ENCODE data around the gene CORO6. TPM values are rescaled to one million over a fixed set of nuclear protein-coding genes. Genes with fewer than 3 reads are reported as not detected.

Gene CORO6
- total and polyA plus RNA-seq, 2 experiments from 2014 or later = 2.6 to 5.2 TPM

- TF ChIP-seq ZNF462 (CRISPR knock-in tag; IDR thresholded peaks at IDR 0.05) = no peak
- no peak for TF ChIP-seq NANOG (IDR thresholded peaks at IDR 0.05; ENCODE audit: borderline replicate concordance)
- no peak for TF ChIP-seq EZH2phosphoT487 (IDR thresholded peaks at IDR 0.05; ENCODE audit: unreplicated experiment)
- TF ChIP-seq EZH2 (IDR thresholded peaks at IDR 0.05; ENCODE audit: low read depth, unreplicated experiment) = no peak
- TF ChIP-seq POLR2AphosphoS5 (IDR thresholded peaks at IDR 0.05; ENCODE audit: low read depth) = no peak
Observed at GRCh38 chr17:29645515-29646051, 22.9 kb upstream of the CORO6 start (continued).

- Histone ChIP-seq H3K79me2 (replicated peaks; ENCODE audit: insufficient read depth) (no peaks in the 10 kb centered on the region), H3K36me3 (ENCODE audit: insufficient read depth) (no peaks in the 10 kb centered on the region), H3K4me2 (no peak overlapping the region), H2AFZ (no peak overlapping the region), H3F3A (replicated peaks; ENCODE audit: low read depth) (no peaks in the 10 kb centered on the region; the same call in 1 of the 2 replicates), H3K27ac (ENCODE audit: low read depth) (no peak overlapping the region), H3K4me1 (ENCODE audit: insufficient read depth) (peaks cover 12% of the 10 kb centered on the region), H3K27me3 (ENCODE audit: insufficient read depth) (no peaks in the 10 kb centered on the region), H4K20me1 (replicated peaks; ENCODE audit: insufficient read depth) (no peaks in the 10 kb centered on the region), H3K9me2 (ENCODE audit: insufficient read depth) (no peaks in the 10 kb centered on the region), H3K4me3 (no peak overlapping the region)
- Mint-ChIP-seq H3K4me3 (no peak overlapping the region), H3K4me1 (peaks cover 28% of the 10 kb centered on the region), H3K27ac (no peak overlapping the region), H3K9me3 (no peaks in the 10 kb centered on the region; the same call in 2 of the 3 replicates), H3K36me3 (ENCODE audit: low read depth) (no peaks in the 10 kb centered on the region), H3K27me3 (ENCODE audit: insufficient read depth, low read depth, poor library complexity) (peaks cover 6% of the 10 kb centered on the region)
- DNase-seq (ENCODE audit: low spot score) = no peak
- TF ChIP-seq ZNF114 (CRISPR knock-in tag; IDR thresholded peaks at IDR 0.05) (no peak), POLR2AphosphoS5 (IDR thresholded peaks at IDR 0.05; ENCODE audit: low read depth) (no peak), ETS1 (IDR thresholded peaks at IDR 0.05) (no peak), ZNF462 (CRISPR knock-in tag; IDR thresholded peaks at IDR 0.05) (no peak), EZH2 (IDR thresholded peaks at IDR 0.05; ENCODE audit: low read depth, unreplicated experiment) (no peak), JUNB (IDR thresholded peaks at IDR 0.05; ENCODE audit: unreplicated experiment) (no peak)
- no peak for ATAC-seq
Observed at GRCh38 chr17:29643817-29644160, 21.1 kb upstream of the CORO6 start.
